B cell (primary cell): ENCODE results near the gene DNAH10. TPM values are rescaled to one million over a fixed set of nuclear protein-coding genes. Genes with fewer than 3 reads are reported as not detected.

Source experiments
- ATAC-seq: fragments of 200-7000 bp; cut with Tn5 transposase; one replicate; pipeline ENCODE4 v1.10.0; 2021; ENCODE audit warnings: low read depth, mild to moderate bottlenecking, moderate number of reproducible peaks, moderate library complexity
- CTCF ChIA-PET: fragments of 350-600 bp; sonication (Branson Sonifier 250); formaldehyde crosslinking; loops from one replicate; lab custom pipeline; 2021; ENCODE audit warnings: antibody characterized with exemption, inconsistent platforms; lab: Charles Lee
- POLR2A ChIA-PET: fragments of 350-600 bp; sonication (Branson Sonifier 250); formaldehyde crosslinking; loops from one replicate; lab custom pipeline; 2021; ENCODE audit warnings: antibody characterized with exemption; lab: Charles Lee
- DNase-seq: peaks from one replicate; pipeline ENCODE4 v3.0.0; 2013
- H2AFZ ChIP-seq: 2 replicates; pipeline ENCODE4 v1.6.1; 2012; ENCODE audit warnings: mild to moderate bottlenecking, low read depth, low read length; ENCODE audit not compliant: insufficient read depth, poor library complexity, severe bottlenecking
- H3K27ac ChIP-seq, 2 donors: 1 replicate in 1 of 2; 2 replicates in 1 of 2; pipeline ENCODE4 v1.5.1; 2012 to 2013; ENCODE audit warnings: low read length in 2 of 2, mild to moderate bottlenecking in 2 of 2, moderate library complexity in 1 of 2
- H3K27me3 ChIP-seq, 4 experiments: fragments of 200-600 bp in 1 of 4; sonication (generic) in 1 of 4; replicated peaks in 1 of 4; 1 replicate in 2 of 4; 2 replicates in 2 of 4; pipeline versions ENCODE4 v1.6.1 to v1.7.0; 2013 to 2016; ENCODE audit warnings: low read length in 3 of 4, mild to moderate bottlenecking in 2 of 4, mixed read lengths in 1 of 4, moderate library complexity in 1 of 4; ENCODE audit not compliant: insufficient read depth in 4 of 4, control insufficient read depth in 3 of 4; ENCODE audit errors: control extremely low read depth in 1 of 4
- H3K36me3 ChIP-seq, 2 experiments: replicated peaks in 1 of 2; 1 replicate in 1 of 2; 2 replicates in 1 of 2; pipeline versions ENCODE4 v1.6.1 to v1.7.1; 2013; ENCODE audit warnings: low read length in 1 of 2; ENCODE audit not compliant: insufficient read depth in 2 of 2, control insufficient read depth in 1 of 2; ENCODE audit errors: control extremely low read depth in 1 of 2, extremely low read depth in 1 of 2
- H3K4me1 ChIP-seq, 2 donors: fragments of 200-600 bp in 1 of 2; sonication (generic) in 1 of 2; 1 replicate in 1 of 2; 2 replicates in 1 of 2; pipeline versions ENCODE4 v1.5.1 to v1.6.1; 2013 to 2017; ENCODE audit warnings: low read length in 2 of 2; ENCODE audit not compliant: control insufficient read depth in 2 of 2, insufficient read depth in 2 of 2
- H3K4me2 ChIP-seq: replicated peaks from 2 replicates; pipeline ENCODE3; 2012; ENCODE audit warnings: mild to moderate bottlenecking, low read depth, low read length; ENCODE audit not compliant: poor library complexity, severe bottlenecking
- H3K4me3 ChIP-seq, 5 experiments: fragments of 200-600 bp in 1 of 5; sonication (generic) in 1 of 5; 1 replicate in 3 of 5; 2 replicates in 2 of 5; pipeline versions ENCODE4 v1.5.1 to v1.7.0; 2011 to 2016; ENCODE audit warnings: low read length in 4 of 5, mild to moderate bottlenecking in 4 of 5, low read depth in 2 of 5, control low read depth in 1 of 5, moderate library complexity in 1 of 5; ENCODE audit not compliant: insufficient read depth in 1 of 5; ENCODE audit errors: control extremely low read depth in 1 of 5, extremely low read depth in 1 of 5
- H3K79me2 ChIP-seq: fragments of 200-600 bp; sonication (generic); one replicate; pipeline ENCODE4 v1.6.0; 2016; ENCODE audit warnings: low read length; ENCODE audit not compliant: control insufficient read depth, insufficient read depth
- H3K9ac ChIP-seq: fragments of 200-600 bp; sonication (generic); 2 replicates; pipeline ENCODE4 v1.6.1; 2017; ENCODE audit warnings: mild to moderate bottlenecking, low read length, moderate library complexity
- H3K9me3 ChIP-seq, 3 donors: one replicate each; pipeline versions ENCODE4 v1.6.1 to v1.7.1; 2013; ENCODE audit warnings: low read length in 2 of 3; ENCODE audit not compliant: control insufficient read depth in 2 of 3, insufficient read depth in 1 of 3; ENCODE audit errors: control extremely low read depth in 1 of 3
- H4K20me1 ChIP-seq: 2 replicates; pipeline ENCODE4 v1.6.0; 2012; ENCODE audit warnings: mild to moderate bottlenecking, low read length; ENCODE audit not compliant: insufficient read depth, control insufficient read depth, poor library complexity, severe bottlenecking
- H3K27ac Mint-ChIP-seq: one replicate; pipeline ENCODE4 v1.8.0; 2021; ENCODE audit warnings: mixed read lengths
- H3K27me3 Mint-ChIP-seq: one replicate; pipeline ENCODE4 v1.8.0; 2021; ENCODE audit warnings: mixed read lengths
- H3K4me1 Mint-ChIP-seq: one replicate; pipeline ENCODE4 v1.8.0; 2021; ENCODE audit warnings: mixed read lengths
- H3K4me3 Mint-ChIP-seq: one replicate; pipeline ENCODE4 v1.8.0; 2021; ENCODE audit warnings: mixed read lengths
- H3K9me3 Mint-ChIP-seq: one replicate; pipeline ENCODE4 v1.8.0; 2022; ENCODE audit warnings: mixed read lengths; ENCODE audit not compliant: insufficient read depth
- CTCF ChIP-seq: fragments of 200-600 bp; IDR thresholded peaks from one replicate; pipeline ENCODE4 v1.8.0; 2022; ENCODE audit warnings: antibody characterized with exemption, mild to moderate bottlenecking
- EZH2 ChIP-seq: IDR thresholded peaks from 2 replicates; pipeline ENCODE4 v1.6.1; 2012; ENCODE audit warnings: borderline replicate concordance, low read depth, mild to moderate bottlenecking, moderate library complexity, low read length; ENCODE audit not compliant: insufficient read depth, poor library complexity, severe bottlenecking
- WGBS: methylation state at CpG from one replicate; pipeline ENCODE4 v1.1.5; 2013; ENCODE audit warnings: missing lambda C conversion rate; ENCODE audit not compliant: insufficient coverage; 5-methylcytosine and 5-hydroxymethylcytosine counted together
- intact Hi-C: fragments of 100-400 bp; cut with micrococcal nuclease; formaldehyde crosslinking; loops from one replicate; pipeline ENCODE4 v1.10.0; 2022
- polyA plus RNA-seq: library from polyadenylated mRNA; depleted of rRNA; stranded (reverse); fragments of >200 nt; gene quantifications from 2 replicates; pipeline ENCODE4 v1.2.3, GENCODE V29; 2012
- total RNA-seq, 2 donors: library from RNA; stranded (reverse); fragments of 120-200 nt in 1 of 2; gene quantifications; 1 replicate in 1 of 2; 2 replicates in 1 of 2; pipeline versions ENCODE4 v1.2.3 to v1.2.4, GENCODE V29; 2013 to 2022

Gene DNAH10
- total and polyA plus RNA-seq, 2 donors (not counting 1 experiment from before 2014, with no cell fraction given), result 0.24 to 0.99 TPM

GRCh38 chr12:123934829-123935228, 172.7 kb downstream of the DNAH10 start:
- peaks cover 0 to 10% of the 10 kb centered on the region in 2 experiments for H3K36me3 ChIP-seq
- ATAC-seq (no peak), DNase-seq (no peak)
- no peak overlapping the region for H3K27ac ChIP-seq
- Mint-ChIP-seq H3K27ac (no peak overlapping the region), H3K9me3 (no peaks in the 10 kb centered on the region), H3K27me3 (no peaks in the 10 kb centered on the region), H3K4me3 (no peak overlapping the region), H3K4me1 (peaks cover 25% of the 10 kb centered on the region)
- TF ChIP-seq CTCF (no peak), EZH2 (no peak)
- WGBS, result 85% methylated on average over 8 of the region's 9 CpGs
- H2AFZ ChIP-seq, result no peak overlapping the region
- no peak overlapping the region for H3K4me2 ChIP-seq
- H3K9me3 ChIP-seq, result no peaks in the 10 kb centered on the region
- intact Hi-C loops, result no loop called here
- peaks cover 20 to 22% of the 10 kb centered on the region in 2 donors for H3K4me1 ChIP-seq
- no peaks in the 10 kb centered on the region for H4K20me1 ChIP-seq
- ChIA-PET POLR2A (no interaction called here), CTCF (interaction anchor here (1.1 kb wide), 1 partner anchor 9 kb away, joined by 3 read pairs; no protein-coding TSS in a partner anchor)
- H3K9ac ChIP-seq, result no peak overlapping the region
- no peak overlapping the region for H3K4me3 ChIP-seq
- no peaks in the 10 kb centered on the region for H3K79me2 ChIP-seq
- no peaks in the 10 kb centered on the region for H3K27me3 ChIP-seq

GRCh38 chr12:123935956-123936355, 173.9 kb downstream of the DNAH10 start:
- POLR2A ChIA-PET, result no interaction called here

More at GRCh38 chr12:123935956-123936355, 173.9 kb downstream of the DNAH10 start:
- peaks cover 25% of the 10 kb centered on the region for H3K4me1 Mint-ChIP-seq
- 97% methylated on average over 5 of the region's 7 CpGs for WGBS
- CTCF ChIA-PET, result no interaction called here
- no peak overlapping the region for H3K27ac Mint-ChIP-seq
- DNase-seq (no peak), ATAC-seq (no peak)
- TF ChIP-seq EZH2 (no peak), CTCF (no peak)
- Histone ChIP-seq H3K4me1 (peaks cover 20 to 22% of the 10 kb centered on the region in 2 donors), H3K79me2 (no peaks in the 10 kb centered on the region), H3K9me3 (no peaks in the 10 kb centered on the region), H3K27me3 (no peaks in the 10 kb centered on the region), H3K9ac (no peak overlapping the region), H3K4me2 (no peak overlapping the region), H3K36me3 (peaks cover 0 to 15% of the 10 kb centered on the region in 2 experiments), H3K4me3 (no peak overlapping the region), H3K27ac (no peak overlapping the region), H2AFZ (no peak overlapping the region), H4K20me1 (no peaks in the 10 kb centered on the region)
- H3K9me3 Mint-ChIP-seq, result no peaks in the 10 kb centered on the region
- H3K4me3 Mint-ChIP-seq, result no peak overlapping the region
- no peaks in the 10 kb centered on the region for H3K27me3 Mint-ChIP-seq
- intact Hi-C loops, result no loop called here
